Dermis blood vessel endothelial cell (primary cell): Measurements from ENCODE around the gene ZSCAN18. TPM values are rescaled to one million over a fixed set of nuclear protein-coding genes. Genes with fewer than 3 reads are reported as not detected.

Source experiments
- DNase-seq: peaks from one replicate; pipeline ENCODE4 v3.0.0; 2010
- total RNA-seq: library from RNA; depleted of rRNA; stranded (reverse); fragments of >200 nt; gene quantifications from 2 replicates; pipeline ENCODE4 v1.2.3, GENCODE V29; 2014

ZSCAN18 gene
- total RNA-seq, 1 donor from 2014 or later = 45.1 TPM

DNA sequence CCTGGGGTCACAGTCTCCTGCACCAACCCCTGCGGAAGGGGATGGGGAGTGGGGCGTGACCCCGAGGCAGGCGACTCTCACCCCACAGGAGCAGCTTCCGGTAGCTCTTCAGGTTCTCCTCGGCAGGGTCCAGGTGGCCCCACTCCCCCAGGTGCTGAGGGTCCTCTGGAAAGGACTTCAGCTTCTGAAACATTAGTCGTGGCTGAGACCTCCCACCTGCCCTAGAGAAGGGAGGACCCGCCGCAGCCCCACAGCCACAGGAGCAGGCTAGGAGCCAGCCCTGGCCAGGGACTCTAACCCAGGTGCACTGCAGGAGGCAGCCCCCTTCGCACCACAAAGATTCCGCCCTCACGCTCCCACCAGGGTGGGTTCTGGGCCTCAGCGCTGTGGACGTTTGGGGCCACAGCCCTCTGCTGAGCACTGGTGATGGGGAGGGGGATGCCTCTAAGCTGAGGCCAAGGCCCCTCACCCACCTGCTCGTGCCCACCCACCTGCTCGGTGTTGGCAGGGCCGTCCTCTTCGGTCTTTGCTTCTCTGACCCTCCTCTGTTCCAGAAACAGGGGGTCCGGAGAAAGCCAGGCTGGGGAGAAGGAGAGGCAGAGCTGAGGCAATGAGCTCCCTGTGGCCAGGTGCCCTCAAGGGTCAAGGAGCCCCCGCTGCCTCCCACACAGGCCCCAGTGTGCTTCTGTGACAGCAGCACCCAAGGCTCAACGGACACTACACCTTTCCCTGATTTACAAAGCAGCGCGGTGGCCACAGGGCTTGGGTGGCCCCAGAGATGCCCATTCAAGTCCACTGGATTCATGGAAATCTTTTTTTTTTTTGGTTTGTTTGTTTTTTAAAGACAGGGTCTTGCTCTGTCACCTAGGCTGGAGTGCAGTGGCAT lies 11.0 kb downstream of the ZSCAN18 start:
- no peak for DNase-seq

DNA sequence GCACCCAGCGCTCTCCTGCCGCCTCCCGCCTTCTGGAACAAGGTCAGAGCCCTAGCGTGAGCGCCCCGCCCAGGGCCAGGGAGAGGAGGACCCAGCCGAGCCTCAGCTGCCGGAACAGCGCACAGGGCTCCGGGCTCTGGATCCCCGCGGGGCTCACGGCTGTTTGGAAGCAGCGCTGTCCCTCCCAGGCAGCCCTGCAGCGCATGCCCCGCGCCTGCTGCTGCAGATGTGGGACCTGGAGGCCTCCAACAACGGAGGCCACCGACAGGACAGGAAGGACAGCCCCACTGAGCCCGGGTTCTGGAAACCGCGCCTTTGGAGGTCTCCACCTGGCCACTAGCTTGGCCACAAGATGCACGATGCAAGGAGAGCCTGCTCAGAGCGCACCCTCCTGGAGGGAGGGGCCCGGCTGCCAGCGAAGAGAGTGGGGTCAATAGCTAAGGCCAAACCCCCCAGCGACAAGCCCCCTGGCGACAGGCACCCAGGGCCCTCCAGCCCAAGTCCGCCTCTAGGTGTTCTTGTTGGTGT lies 12.6 kb downstream of the ZSCAN18 start:
- DNase-seq = no peak

DNA sequence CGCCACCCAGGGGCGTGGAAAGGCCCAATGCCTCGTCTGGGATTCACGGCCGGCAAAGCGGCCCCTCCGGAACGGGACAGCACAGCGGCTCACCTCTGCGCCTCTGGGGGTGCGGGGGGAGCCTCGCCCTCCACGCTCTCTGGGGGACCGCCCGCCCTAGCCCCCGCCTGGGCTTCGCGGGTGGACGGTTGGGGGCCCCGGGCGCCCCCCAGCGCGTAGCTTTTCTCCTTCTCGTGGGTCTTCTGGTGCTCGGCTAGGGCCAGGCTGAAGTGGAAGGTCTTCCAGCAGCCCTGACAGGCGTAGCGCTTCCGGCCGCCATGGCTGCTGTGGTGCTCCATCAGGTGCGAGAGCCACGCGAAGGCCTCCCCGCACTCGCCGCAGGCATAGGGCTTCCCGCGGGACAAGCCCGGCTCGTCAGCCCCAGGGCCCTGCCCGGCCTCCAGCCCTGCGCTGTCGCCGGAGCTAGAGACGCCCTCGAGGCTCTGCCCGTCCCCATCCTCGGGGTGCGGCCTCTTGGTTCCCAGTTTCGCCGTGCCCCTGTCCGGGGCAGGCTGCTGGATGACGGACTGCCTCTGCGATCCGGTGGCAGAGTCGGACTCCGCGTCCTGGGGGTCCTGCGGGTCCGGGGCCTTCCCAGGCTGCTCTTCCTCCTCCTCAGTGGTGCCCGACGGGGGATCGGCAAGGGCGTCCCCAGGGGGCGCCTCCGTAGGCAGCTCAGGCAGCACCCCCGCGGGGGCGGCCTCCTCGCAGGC lies 13.3 kb downstream of the ZSCAN18 start:
- DNase-seq = no peak

DNA sequence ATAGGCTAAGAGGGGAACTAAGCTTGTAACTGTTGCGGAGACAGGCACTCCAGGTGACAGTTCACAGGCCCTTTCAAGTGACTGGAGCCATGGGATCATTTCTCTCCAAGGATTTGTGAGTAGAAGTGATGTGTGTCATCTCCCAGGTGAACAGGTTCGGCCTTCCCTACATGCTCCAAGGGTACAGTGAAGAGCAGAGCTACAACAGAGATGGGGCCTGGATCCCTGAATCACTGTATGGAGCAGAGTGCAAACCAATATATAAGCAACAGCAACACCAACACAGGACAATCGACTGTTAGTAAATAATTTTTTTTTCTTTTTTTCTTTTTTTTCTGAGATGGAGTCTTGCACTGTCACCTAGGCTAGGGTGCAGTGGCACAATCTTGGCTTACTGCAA lies 15.0 kb downstream of the ZSCAN18 start:
- DNase-seq = no peak

DNA sequence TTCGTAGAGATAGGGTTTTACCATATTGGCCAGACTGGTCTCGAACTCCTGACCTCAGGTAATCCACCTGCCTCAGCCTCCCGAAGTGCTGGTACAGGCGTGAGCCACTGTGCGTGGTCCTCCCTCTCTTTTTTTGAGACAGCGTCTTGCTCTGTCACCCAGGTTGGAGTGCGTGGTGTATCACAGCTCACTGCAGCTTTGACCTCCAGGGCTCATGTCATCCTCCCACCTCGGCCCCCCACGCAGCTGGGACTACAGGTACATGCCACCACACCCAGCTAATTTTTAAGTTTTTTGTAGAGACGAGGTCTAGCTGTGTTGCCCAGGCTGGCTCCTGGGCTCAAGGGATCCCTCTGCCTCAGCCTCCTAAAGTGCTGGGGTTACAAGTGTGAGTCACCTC lies 18.2 kb downstream of the ZSCAN18 start:
- no peak for DNase-seq

DNA sequence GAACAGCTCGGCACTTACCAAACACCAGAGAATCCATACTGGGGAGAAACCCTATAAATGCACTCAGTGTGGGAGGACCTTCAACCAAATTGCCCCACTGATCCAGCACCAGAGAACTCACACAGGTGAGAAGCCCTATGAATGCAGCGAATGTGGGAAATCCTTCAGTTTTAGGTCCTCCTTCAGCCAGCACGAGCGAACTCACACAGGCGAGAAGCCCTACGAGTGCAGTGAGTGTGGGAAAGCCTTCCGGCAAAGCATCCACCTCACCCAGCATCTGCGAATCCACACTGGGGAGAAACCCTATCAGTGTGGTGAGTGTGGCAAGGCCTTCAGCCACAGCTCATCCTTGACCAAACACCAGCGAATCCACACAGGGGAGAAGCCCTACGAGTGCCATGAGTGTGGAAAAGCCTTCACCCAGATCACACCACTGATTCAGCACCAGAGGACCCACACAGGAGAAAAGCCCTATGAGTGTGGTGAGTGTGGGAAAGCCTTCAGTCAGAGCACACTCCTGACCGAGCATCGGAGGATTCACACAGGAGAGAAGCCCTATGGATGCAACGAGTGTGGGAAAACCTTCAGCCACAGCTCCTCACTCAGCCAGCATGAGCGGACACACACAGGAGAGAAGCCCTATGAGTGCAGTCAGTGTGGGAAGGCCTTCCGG lies 30.7 kb downstream of the ZSCAN18 start:
- DNase-seq = no peak

DNA sequence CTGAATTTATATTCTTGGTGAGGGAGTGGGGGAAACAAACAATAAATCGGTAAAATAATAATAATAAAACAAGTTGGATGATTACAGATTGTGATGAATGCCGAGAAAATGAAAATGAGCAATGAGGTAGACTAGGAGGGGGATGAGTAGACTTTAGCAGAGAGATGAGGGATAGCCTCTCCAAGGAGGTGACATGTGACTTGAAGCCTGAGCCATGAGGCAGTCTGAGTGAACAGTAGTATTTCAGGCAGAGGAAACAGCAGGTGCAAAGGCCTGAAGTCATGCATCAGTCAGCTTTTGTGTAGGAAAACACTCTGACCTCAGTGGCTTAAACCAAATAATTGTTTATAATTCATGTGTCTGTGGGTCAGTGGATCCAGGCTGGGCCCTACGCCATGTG lies 34.3 kb downstream of the ZSCAN18 start:
- no peak for DNase-seq

DNA sequence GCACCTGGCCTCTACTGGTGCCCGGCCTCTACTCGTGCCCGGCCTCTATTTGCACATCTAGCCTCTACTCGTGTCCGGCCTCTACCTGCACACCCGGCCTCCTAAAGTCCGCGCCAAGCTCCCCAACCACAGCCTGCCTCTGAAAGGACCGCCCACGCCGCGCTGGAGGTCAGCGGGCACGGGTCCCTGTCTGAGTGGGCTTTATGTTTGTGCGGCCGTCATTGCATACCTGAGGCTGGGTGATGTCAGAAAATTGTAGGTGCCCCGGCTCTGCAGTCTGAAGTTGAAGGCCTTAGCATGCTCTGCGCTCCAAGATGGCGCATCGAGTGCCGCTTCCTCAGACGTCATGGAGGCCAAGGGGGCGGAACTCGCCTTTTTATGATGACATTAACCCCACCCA lies 37.8 kb downstream of the ZSCAN18 start:
- no peak for DNase-seq

DNA sequence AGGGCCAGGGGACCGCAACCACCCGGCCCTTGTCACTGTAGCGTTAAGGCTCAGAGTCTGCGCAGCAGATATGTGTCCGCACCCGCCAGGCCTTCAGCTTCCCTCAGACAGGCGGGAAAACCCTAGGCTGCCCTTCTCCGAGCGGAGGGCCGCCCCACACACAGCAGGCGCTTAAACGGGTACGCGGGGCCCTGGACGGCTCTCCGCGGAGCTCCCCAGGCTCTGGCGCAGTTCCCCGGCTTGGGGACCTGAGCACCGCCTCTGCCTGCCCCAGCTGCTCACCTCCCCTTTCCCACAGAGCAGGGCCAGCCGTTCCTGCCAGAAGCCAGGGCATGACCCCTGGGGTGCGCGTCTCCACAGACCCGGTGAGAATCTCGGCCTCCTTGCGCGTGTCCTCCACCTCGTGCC lies 38.4 kb downstream of the ZSCAN18 start:
- DNase-seq = no peak

DNA sequence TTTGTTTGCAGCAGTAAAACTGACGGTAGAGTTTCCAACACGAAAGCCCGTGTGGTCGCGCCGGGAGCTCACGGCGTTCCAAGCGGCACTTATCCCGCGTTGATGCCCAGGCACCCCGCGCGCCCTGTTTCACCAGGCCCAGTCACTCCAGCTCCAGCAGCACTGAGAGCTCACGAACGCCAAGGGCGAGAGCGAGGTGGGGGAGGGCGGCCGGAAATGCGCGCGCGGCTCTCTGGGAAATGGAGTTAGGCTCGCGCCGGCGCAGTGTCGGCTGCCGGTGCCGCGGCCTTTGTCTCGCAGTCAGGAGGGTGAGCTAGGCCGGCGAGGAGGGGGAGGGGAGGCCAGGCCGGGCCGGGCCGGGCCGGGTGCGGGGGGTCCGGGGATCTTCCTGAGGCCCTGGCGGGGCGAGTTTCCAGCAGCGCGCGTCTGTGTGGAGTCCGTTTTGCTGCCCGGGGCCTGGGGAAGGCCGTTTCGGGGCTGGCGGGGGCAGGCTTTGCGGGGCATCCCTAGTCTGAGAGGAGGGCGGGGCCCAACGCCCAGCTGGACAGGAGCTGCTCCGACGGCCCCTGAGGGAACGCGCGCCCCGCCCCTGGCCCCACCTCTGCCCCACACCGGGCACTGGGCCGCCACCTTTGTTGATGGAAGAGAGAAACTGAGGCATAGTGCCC lies 38.9 kb downstream of the ZSCAN18 start, which contains the start of gene ZNF135:
Gene ZNF135, plus strand, starts transcription at position 280 of the 668 bp plus-strand sequence. CDS start 721 bp downstream, outside the sequence.
- DNase-seq = peak; percentile 63

DNA sequence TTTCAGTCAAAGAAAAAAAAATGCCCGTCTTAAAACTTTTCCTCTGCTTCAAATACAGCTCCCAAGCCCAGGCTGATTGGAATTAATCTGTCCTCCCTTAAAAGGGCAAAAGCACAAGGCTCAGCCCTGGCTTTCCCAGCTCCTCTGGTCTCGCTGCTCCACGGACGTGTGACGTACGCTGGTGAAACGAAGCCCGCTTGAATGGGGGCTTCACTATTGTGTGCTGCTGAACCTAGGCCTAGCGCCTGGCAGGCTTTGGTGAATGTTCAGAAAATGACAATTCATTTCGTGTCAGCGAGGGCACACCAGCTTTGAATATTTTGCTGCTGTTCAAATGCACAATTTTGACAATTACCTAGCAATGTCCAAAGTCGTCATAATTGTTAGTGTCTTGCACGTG lies 39.6 kb downstream of the ZSCAN18 start:
- DNase-seq = no peak

DNA sequence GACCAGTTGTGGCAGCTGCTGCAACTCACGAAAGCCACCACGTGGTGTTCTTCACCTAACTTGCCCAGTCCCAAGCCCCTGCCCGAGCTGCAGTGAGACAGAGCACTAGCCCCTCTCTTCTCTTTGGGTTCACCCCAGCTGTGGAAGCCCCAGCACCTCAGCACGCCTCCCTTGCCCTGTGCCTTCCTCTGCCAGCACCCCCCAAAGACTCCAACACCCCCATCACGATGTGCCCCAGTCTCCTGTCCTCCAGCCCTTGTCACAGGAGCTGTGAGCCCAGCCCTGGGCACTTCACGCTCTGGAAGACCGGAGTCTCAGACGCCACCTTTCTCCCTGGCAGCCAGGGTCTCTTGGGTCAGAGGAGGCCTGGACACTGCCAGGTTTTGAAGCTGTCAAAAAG lies 41.2 kb downstream of the ZSCAN18 start:
- no peak for DNase-seq

DNA sequence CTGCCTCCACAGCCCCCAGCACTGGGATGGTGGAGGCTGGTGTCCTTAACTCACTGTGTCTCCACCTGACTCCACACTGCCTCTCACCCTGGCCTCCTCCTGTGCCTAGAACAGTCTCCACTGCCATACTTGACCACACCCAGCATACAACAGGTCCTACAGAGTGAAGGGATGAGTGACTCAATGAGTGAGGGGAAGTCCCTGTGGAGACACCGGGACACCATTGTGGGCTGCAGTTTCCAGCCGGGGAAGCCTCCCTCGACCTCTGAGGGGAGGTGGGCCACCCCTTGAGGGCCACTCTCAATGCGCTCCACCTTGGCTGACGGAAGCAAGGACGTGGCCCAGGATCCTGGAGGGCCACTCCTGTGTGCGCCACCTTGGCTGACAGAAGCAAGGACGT lies 41.8 kb downstream of the ZSCAN18 start:
- DNase-seq = no peak

DNA sequence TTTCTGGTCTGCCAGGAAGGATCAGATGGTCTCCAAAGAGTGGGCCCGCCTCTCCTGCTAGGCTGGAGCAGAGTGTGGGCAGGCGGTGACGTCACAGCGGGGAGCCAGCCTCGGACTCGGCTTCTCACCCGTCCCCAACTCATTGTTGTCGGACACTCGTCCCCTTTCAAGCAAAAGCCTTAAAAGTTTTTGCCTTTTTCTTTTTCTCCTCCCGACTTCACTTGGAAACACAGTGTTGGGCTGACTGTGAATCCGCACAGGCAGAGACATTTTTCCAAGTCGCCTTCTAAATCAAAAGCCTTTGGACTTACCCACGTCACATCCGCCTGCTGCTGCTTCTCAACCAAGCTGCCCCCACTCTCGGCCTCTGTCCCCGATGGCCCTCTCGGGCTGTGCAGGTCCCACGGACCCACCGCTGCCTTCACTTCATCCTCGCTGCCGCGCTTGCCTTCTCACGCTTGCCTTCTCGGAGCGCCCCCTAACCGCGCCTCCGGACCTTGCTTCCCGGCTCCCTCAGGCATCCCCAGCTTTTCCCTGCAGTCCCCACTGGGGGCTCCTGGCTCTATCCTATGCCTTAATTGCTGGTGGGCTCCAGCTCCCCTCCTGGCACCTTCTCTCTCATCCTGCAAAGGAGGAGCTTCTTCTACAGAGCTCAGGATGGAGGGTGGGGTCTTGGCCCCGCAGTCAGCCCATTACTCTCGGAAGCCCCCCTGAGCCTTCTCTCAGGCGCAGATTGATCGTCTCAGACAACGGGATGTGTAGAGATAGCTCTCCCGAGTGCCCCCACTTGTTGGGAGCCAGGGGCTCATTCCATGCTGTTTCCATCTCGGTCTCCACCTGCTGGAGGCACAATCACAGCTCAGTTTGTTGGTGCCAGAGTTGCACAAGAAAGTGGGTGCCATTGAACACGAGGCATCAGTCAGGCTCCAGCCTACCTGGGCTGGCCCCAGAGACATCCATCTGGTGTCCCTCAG lies 42.8 kb downstream of the ZSCAN18 start:
- peak; percentile 12 for DNase-seq

DNA sequence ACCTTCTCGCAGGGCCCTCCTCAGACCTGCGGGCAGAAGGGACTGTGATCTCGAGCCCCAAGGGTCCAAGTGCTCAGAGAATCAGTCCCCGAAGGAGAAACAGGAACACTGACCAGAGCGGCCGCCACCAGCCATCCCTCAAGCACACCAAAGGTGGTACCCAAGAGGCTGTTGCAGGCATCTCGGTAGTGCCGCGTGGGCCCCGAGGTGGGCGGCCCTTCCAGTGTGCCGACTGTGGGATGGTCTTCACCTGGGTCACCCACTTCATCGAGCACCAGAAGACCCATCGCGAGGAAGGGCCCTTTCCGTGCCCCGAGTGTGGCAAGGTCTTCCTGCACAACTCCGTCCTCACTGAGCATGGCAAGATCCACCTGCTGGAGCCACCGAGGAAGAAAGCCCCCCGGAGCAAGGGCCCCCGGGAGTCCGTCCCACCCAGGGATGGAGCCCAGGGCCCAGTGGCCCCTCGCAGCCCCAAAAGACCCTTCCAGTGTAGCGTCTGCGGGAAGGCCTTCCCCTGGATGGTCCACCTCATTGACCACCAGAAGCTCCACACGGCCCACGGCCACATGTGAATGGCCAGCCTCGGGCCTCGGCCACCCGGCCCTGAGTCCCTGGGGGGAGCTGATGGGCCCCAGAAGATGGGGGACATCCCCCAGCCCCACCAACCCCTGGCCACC lies 44.4 kb downstream of the ZSCAN18 start:
- DNase-seq = no peak

DNA sequence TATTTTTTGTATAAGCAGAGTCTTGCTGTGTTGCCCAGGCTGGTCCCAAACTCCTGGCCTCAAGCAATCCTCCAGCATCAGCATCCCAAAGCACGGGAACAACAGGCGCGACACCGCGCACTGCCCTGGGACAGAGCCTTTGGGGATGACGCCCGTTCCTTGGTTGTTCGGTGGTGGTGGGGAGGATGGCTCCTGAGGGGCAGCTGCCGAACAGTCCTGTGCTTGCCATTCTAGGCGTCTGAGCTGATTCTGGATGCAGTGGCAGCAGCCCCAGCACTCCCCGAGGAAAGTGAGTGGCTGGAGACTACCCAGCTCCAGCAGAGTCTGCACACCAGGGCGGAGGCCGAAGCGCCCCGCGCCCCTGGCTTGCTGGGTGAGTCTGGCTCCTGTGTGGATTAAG lies 45.8 kb downstream of the ZSCAN18 start:
- DNase-seq = no peak

DNA sequence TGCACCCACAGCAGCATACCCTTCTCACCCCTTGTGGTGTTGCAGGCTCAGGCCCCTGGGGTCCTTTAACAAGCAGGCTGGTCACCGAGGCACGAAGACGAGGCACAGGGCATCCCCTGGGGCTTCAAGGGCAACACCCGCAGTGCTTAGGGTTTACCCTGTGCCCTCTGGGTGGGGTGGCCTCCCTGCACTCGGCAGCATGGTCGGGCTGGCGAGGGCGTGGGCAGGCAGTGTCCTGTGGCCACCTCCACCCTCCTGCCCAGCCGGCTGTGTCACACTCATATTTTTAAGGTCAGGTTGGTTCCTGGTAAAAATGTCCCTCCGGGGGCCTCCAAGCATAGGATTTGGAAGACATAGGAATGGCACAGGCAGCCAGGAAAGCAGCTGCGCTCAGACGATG lies 50.4 kb downstream of the ZSCAN18 start:
- DNase-seq = no peak

DNA sequence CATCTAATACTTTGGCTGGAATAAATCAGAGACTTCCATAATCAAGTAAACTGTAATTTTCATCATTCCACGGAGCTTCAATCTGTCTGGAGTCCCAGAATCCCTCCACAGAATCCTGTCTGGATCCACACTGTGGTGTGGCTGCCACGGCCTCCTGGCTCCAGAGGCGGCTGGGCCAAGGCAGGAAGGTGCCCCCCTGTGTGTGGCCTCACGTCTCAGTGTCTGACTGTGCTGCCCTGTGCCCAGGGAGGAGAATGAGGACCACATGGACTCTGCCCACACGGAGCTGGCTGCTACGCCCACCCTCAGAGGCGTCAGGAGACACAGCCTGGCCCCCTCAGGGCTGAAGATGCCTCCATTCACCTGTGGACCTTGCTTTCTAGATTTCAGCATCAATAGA lies 51.2 kb downstream of the ZSCAN18 start:
- DNase-seq = no peak

DNA sequence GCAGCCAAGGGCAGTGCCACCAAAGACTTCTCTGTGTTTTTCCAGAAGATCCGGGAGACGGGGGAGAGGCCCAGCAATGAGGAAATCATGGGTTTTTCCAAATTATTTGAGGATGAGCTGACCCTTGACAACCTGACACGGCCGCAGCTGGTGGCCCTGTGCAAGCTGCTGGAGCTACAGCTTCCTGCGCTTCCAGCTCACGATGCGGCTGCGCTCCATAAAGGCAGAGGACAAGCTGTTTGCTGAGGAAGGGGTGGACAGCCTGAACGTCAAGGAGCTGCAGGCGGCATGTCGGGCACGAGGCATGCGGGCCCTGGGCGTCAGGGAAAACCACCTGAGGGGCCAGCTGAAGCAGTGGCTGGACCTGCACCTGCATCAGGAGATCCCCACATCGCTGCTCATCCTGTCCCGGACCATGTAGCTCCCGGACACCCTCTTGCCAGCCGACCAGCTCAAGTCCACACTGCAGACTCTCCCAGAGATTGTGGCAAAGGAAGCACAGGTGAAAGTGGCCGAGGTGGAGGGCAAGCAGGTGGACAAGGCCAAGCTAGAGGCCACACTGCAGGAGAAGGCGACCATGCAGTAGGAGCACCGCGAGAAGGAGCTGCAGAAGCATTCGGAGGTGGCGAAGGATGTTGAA lies 52.5 kb downstream of the ZSCAN18 start:
- no peak for DNase-seq

DNA sequence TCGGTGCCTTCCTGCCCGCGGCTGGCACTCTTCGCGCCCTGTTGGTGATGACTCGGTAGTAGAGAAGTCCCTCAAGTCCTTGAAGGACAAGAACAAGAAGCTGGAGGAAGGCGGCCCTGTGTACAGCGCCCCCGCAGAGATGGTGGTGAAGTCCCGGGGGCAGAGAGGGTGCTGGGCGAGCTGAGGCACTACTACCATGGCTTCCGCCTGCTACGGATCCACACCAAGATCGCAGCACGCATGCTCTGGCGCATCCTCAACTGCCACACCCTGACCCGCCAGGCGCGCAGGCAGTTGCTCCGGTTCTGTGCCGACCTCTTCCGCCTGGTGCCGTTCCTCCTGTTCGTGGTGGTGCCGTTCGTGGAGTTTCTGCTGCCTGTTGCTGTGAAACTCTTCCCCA lies 53.1 kb downstream of the ZSCAN18 start:
- no peak for DNase-seq
